ENCODE measurements around the gene SDC1. TPM values are rescaled to one million over a fixed set of nuclear protein-coding genes. Genes with fewer than 3 reads are reported as not detected.

The SDC1 gene
- polyA plus RNA-seq, 3 donors from 2014 or later: not detected

- Mint-ChIP-seq H3K27me3 (ENCODE audit: low read depth in 3 of 3) (peaks cover 0 to 3% (median 2%) of the 10 kb centered on the region in 3 donors), H3K27ac (no peak overlapping the region), H3K36me3 (no peaks in the 10 kb centered on the region), H3K4me3 (no peak overlapping the region), H3K9me3 (no peaks in the 10 kb centered on the region), H3K4me1 (no peaks in the 10 kb centered on the region)
- no peak for DNase-seq
Observed at GRCh38 chr2:20214566-20215182, 10.3 kb downstream of the SDC1 start.

GRCh38 chr2:20213651-20214565 lies 11.0 kb downstream of the SDC1 start:
- no peaks in the 10 kb centered on the region for H3K9me3 Mint-ChIP-seq
- no peak for DNase-seq
- H3K4me3 Mint-ChIP-seq: no peak overlapping the region
- H3K36me3 Mint-ChIP-seq: no peaks in the 10 kb centered on the region
- H3K27me3 Mint-ChIP-seq (ENCODE audit: low read depth in 3 of 3): peaks cover 0 to 3% (median 2%) of the 10 kb centered on the region in 3 donors
- no peak overlapping the region for H3K27ac Mint-ChIP-seq
- no peaks in the 10 kb centered on the region for H3K4me1 Mint-ChIP-seq

- Mint-ChIP-seq H3K4me3 (no peak overlapping the region), H3K27me3 (ENCODE audit: low read depth in 3 of 3) (peaks cover 0 to 3% (median 0%) of the 10 kb centered on the region in 3 donors), H3K36me3 (no peaks in the 10 kb centered on the region), H3K27ac (no peak overlapping the region), H3K4me1 (no peaks in the 10 kb centered on the region), H3K9me3 (no peaks in the 10 kb centered on the region)
- DNase-seq: no peak
Observed at GRCh38 chr2:20212871-20213503, 11.9 kb downstream of the SDC1 start.

GRCh38 chr2:20212459-20212870 lies 12.5 kb downstream of the SDC1 start:
- no peak overlapping the region for H3K27ac Mint-ChIP-seq
- no peaks in the 10 kb centered on the region for H3K9me3 Mint-ChIP-seq
- no peaks in the 10 kb centered on the region for H3K4me1 Mint-ChIP-seq
- H3K4me3 Mint-ChIP-seq: no peak overlapping the region
- peaks cover 0 to 3% (median 1%) of the 10 kb centered on the region in 3 donors for H3K27me3 Mint-ChIP-seq (ENCODE audit: low read depth in 3 of 3)
- no peaks in the 10 kb centered on the region for H3K36me3 Mint-ChIP-seq
- DNase-seq: no peak

- no peak overlapping the region for H3K4me3 Mint-ChIP-seq
- no peak overlapping the region for H3K27ac Mint-ChIP-seq
Observed at GRCh38 chr2:20211860-20212458, 13.0 kb downstream of the SDC1 start.

GRCh38 chr2:20211420-20211819 lies 13.5 kb downstream of the SDC1 start:
- Mint-ChIP-seq H3K36me3 (no peaks in the 10 kb centered on the region), H3K27ac (no peak overlapping the region)
- no peak for DNase-seq

More at GRCh38 chr2:20211860-20212458, 13.0 kb downstream of the SDC1 start:
- DNase-seq: no peak
- Mint-ChIP-seq H3K27me3 (ENCODE audit: low read depth in 3 of 3) (peaks cover 0 to 3% (median 3%) of the 10 kb centered on the region in 3 donors), H3K4me1 (peaks cover 0 to 1% of the 10 kb centered on the region in 2 donors), H3K36me3 (no peaks in the 10 kb centered on the region), H3K9me3 (no peaks in the 10 kb centered on the region)

GRCh38 chr2:20210462-20210861 lies 14.5 kb downstream of the SDC1 start:
- Mint-ChIP-seq H3K27me3 (ENCODE audit: low read depth in 3 of 3) (peaks cover 0 to 3% (median 3%) of the 10 kb centered on the region in 3 donors), H3K9me3 (no peaks in the 10 kb centered on the region)

More at GRCh38 chr2:20211420-20211819, 13.5 kb downstream of the SDC1 start:
- no peaks in the 10 kb centered on the region for H3K9me3 Mint-ChIP-seq
- peaks cover 0 to 2% of the 10 kb centered on the region in 2 donors for H3K4me1 Mint-ChIP-seq
- H3K27me3 Mint-ChIP-seq (ENCODE audit: low read depth in 3 of 3): peaks cover 0 to 3% (median 3%) of the 10 kb centered on the region in 3 donors
- H3K4me3 Mint-ChIP-seq: no peak overlapping the region

GRCh38 chr2:20209373-20210109 lies 15.4 kb downstream of the SDC1 start:
- no peak overlapping the region for H3K4me3 Mint-ChIP-seq
- no peaks in the 10 kb centered on the region for H3K36me3 Mint-ChIP-seq
- no peak overlapping the region for H3K27ac Mint-ChIP-seq
- peaks cover 0 to 4% (median 3%) of the 10 kb centered on the region in 3 donors for H3K27me3 Mint-ChIP-seq (ENCODE audit: low read depth in 3 of 3)
- no peak for DNase-seq
- no peaks in the 10 kb centered on the region for H3K9me3 Mint-ChIP-seq
- H3K4me1 Mint-ChIP-seq: peaks cover 0 to 2% of the 10 kb centered on the region in 2 donors

More at GRCh38 chr2:20210462-20210861, 14.5 kb downstream of the SDC1 start:
- H3K4me3 Mint-ChIP-seq: no peak overlapping the region
- H3K27ac Mint-ChIP-seq: no peak overlapping the region
- no peaks in the 10 kb centered on the region for H3K36me3 Mint-ChIP-seq
- DNase-seq: no peak
- peaks cover 0 to 2% of the 10 kb centered on the region in 2 donors for H3K4me1 Mint-ChIP-seq

- H3K27ac Mint-ChIP-seq: no peak overlapping the region
- H3K36me3 Mint-ChIP-seq: no peaks in the 10 kb centered on the region
- peaks cover 0 to 4% (median 3%) of the 10 kb centered on the region in 3 donors for H3K27me3 Mint-ChIP-seq (ENCODE audit: low read depth in 3 of 3)
- no peak overlapping the region for H3K4me3 Mint-ChIP-seq
- no peak for DNase-seq
- no peaks in the 10 kb centered on the region for H3K9me3 Mint-ChIP-seq
- H3K4me1 Mint-ChIP-seq: peaks cover 0 to 2% of the 10 kb centered on the region in 2 donors
Observed at GRCh38 chr2:20208476-20208859, 16.5 kb downstream of the SDC1 start.

- Mint-ChIP-seq H3K27ac (no peak overlapping the region), H3K36me3 (no peaks in the 10 kb centered on the region), H3K27me3 (ENCODE audit: low read depth in 3 of 3) (peaks cover 0 to 4% (median 2%) of the 10 kb centered on the region in 3 donors), H3K9me3 (no peaks in the 10 kb centered on the region), H3K4me3 (no peak overlapping the region), H3K4me1 (peaks cover 0 to 2% of the 10 kb centered on the region in 2 donors)
- no peak for DNase-seq
Observed at GRCh38 chr2:20207051-20207450, 17.9 kb downstream of the SDC1 start.

GRCh38 chr2:20205915-20206524 lies 18.9 kb downstream of the SDC1 start:
- Mint-ChIP-seq H3K9me3 (no peaks in the 10 kb centered on the region), H3K4me3 (no peak overlapping the region), H3K27me3 (ENCODE audit: low read depth in 3 of 3) (peaks cover 0 to 4% (median 1%) of the 10 kb centered on the region in 3 donors), H3K36me3 (no peaks in the 10 kb centered on the region), H3K4me1 (peaks cover 0 to 2% of the 10 kb centered on the region in 2 donors), H3K27ac (no peak overlapping the region)
- DNase-seq: no peak

GRCh38 chr2:20205069-20205468 lies 19.9 kb downstream of the SDC1 start:
- no peaks in the 10 kb centered on the region for H3K36me3 Mint-ChIP-seq
- peaks cover 0 to 6% (median 1%) of the 10 kb centered on the region in 3 donors for H3K27me3 Mint-ChIP-seq (ENCODE audit: low read depth in 3 of 3)
- H3K4me1 Mint-ChIP-seq: peaks cover 0 to 2% of the 10 kb centered on the region in 2 donors
- no peaks in the 10 kb centered on the region for H3K9me3 Mint-ChIP-seq
- DNase-seq: no peak
- H3K4me3 Mint-ChIP-seq: no peak overlapping the region
- H3K27ac Mint-ChIP-seq: no peak overlapping the region
